Measurements from ENCODE around the gene KLHL4.

- TF ChIP-seq MAX (IDR thresholded peaks at IDR 0.05; ENCODE audit: low read depth, low read length) (no peak), KDM1A (IDR thresholded peaks at IDR 0.05; ENCODE audit: borderline replicate concordance) (no peak), HDAC6 (IDR thresholded peaks at IDR 0.05; ENCODE audit: unreplicated experiment) (no peak), CBX5 (IDR thresholded peaks at IDR 0.05; ENCODE audit: low read depth) (no peak), EZH2 (IDR thresholded peaks at IDR 0.05; ENCODE audit: borderline replicate concordance, control insufficient read depth, low read depth, low read length) (no peak), TBL1XR1 (IDR thresholded peaks at IDR 0.05; ENCODE audit: low read depth, low read length) (no peak)
Measured at GRCh38 chrX:87475793-87476192, 41.8 kb upstream of the KLHL4 start.
